GM23248 (cell line): ENCODE data around the gene AFTPH. TPM values are rescaled to one million over a fixed set of nuclear protein-coding genes. Genes with fewer than 3 reads are reported as not detected.
A peak's percentile ranks its signal among the peaks of the same experiment; 100 is the strongest.

Source experiments
- DNase-seq: peaks from one replicate; pipeline ENCODE4 v3.0.0-alpha.2; 2015
- H2AFZ ChIP-seq: fragments of 200-600 bp; sonication (generic); 2 replicates; pipeline ENCODE4 v1.6.1; 2016; ENCODE audit warnings: antibody characterized with exemption
- H3F3A ChIP-seq: fragments of 200-600 bp; sonication (generic); 2 replicates; pipeline ENCODE4 v1.6.1; 2016; ENCODE audit warnings: mild to moderate bottlenecking, antibody characterized with exemption, mixed run types; ENCODE audit not compliant: insufficient read depth
- H3K27ac ChIP-seq: fragments of 200-600 bp; sonication (generic); 2 replicates; pipeline ENCODE4 v1.5.1; 2016; ENCODE audit warnings: mild to moderate bottlenecking
- H3K27me3 ChIP-seq: fragments of 200-600 bp; sonication (generic); replicated peaks from 2 replicates; pipeline ENCODE4 v1.6.1; 2016; ENCODE audit warnings: mild to moderate bottlenecking; ENCODE audit not compliant: insufficient read depth
- H3K36me3 ChIP-seq: fragments of 200-600 bp; sonication (generic); 2 replicates; pipeline ENCODE4 v1.6.1; 2016; ENCODE audit warnings: low read depth, mild to moderate bottlenecking
- H3K4me1 ChIP-seq: fragments of 200-600 bp; sonication (generic); 2 replicates; pipeline ENCODE4 v1.6.1; 2016; ENCODE audit warnings: mild to moderate bottlenecking; ENCODE audit not compliant: insufficient read depth
- H3K4me2 ChIP-seq: fragments of 200-600 bp; sonication (generic); one replicate; pipeline ENCODE4 v1.6.1; 2016; ENCODE audit warnings: mild to moderate bottlenecking; ENCODE audit not compliant: unreplicated experiment
- H3K4me3 ChIP-seq: fragments of 200-600 bp; sonication (generic); 2 replicates; pipeline ENCODE4 v1.5.1; 2016; ENCODE audit warnings: mild to moderate bottlenecking
- H3K79me2 ChIP-seq: fragments of 200-600 bp; sonication (generic); 2 replicates; pipeline ENCODE4 v1.6.1; 2016; ENCODE audit warnings: mild to moderate bottlenecking; ENCODE audit not compliant: insufficient read depth
- H3K9ac ChIP-seq: fragments of 200-600 bp; sonication (generic); 2 replicates; pipeline ENCODE4 v1.6.1; 2016; ENCODE audit warnings: mild to moderate bottlenecking
- H3K9me2 ChIP-seq: fragments of 200-600 bp; sonication (generic); 2 replicates; pipeline ENCODE4 v1.6.1; 2016; ENCODE audit warnings: mixed run types, mild to moderate bottlenecking, moderate library complexity; ENCODE audit not compliant: insufficient read depth
- H3K9me3 ChIP-seq: fragments of 200-600 bp; sonication (generic); one replicate; pipeline ENCODE4 v1.6.1; 2017; ENCODE audit warnings: low read depth
- H4K20me1 ChIP-seq: fragments of 200-600 bp; sonication (generic); 2 replicates; pipeline ENCODE4 v1.6.0; 2016; ENCODE audit not compliant: insufficient read depth
- EZH2 ChIP-seq: fragments of 200-600 bp; sonication (generic); IDR thresholded peaks from 2 replicates; pipeline ENCODE4 v1.6.1; 2018; ENCODE audit warnings: antibody characterized with exemption, mild to moderate bottlenecking; ENCODE audit not compliant: insufficient read depth, poor library complexity, severe bottlenecking
- EZH2phosphoT487 ChIP-seq: fragments of 200-600 bp; sonication (generic); IDR thresholded peaks from 2 replicates; pipeline ENCODE4 v1.6.1; 2018; ENCODE audit warnings: antibody characterized with exemption, moderate library complexity, mild to moderate bottlenecking, low read depth; ENCODE audit not compliant: insufficient read depth
- WGBS, 2 experiments: methylation state at CpG; one replicate each; pipeline ENCODE4 v1.1.6; 2015 to 2017; ENCODE audit warnings: low lambda C conversion rate in 2 of 2, low coverage in 1 of 2; ENCODE audit errors: missing lambda C conversion rate in 2 of 2; 5-methylcytosine and 5-hydroxymethylcytosine counted together
- in situ Hi-C: fragments of 300-500 bp; cut with MboI; formaldehyde crosslinking; loops from 2 replicates; pipeline ENCODE4 v1.15.0; 2020
- polyA plus RNA-seq: library from polyadenylated mRNA; unstranded; fragments of >200 nt; fragmentation: Nextera tagmentation; extraction: Ambion mirVana; gene quantifications from 2 replicates; pipeline ENCODE4 v1.2.1, GENCODE V29; 2016
- total RNA-seq: library from RNA; depleted of rRNA; stranded (reverse); fragments of >200 nt; shearing (Covaris generic); gene quantifications from 2 replicates; pipeline ENCODE4 v1.2.3, GENCODE V29; 2014

AFTPH gene
- total and polyA plus RNA-seq, 2 experiments from 2014 or later: 8.8 to 26.2 TPM

- in situ Hi-C loops: no loop called here
- Histone ChIP-seq H4K20me1 (peaks cover 22% of the 10 kb centered on the region), H2AFZ (no peak overlapping the region), H3K9me2 (no peaks in the 10 kb centered on the region), H3K9ac (no peak overlapping the region), H3K4me3 (no peak overlapping the region), H3F3A (peaks cover 33% of the 10 kb centered on the region), H3K27ac (no peak overlapping the region), H3K4me2 (no peak overlapping the region), H3K36me3 (peaks cover 41% of the 10 kb centered on the region), H3K79me2 (peaks cover 63% of the 10 kb centered on the region), H3K4me1 (peaks cover 17% of the 10 kb centered on the region), H3K27me3 (no peaks in the 10 kb centered on the region), H3K9me3 (no peaks in the 10 kb centered on the region)
- no peak for DNase-seq
- TF ChIP-seq EZH2phosphoT487: no peak
- no peak for TF ChIP-seq EZH2
- 92 to 94% methylated on average over 10 of the region's 10 CpGs for WGBS, 2 experiments
Measured at GRCh38 chr2:64630752-64631151, 106.6 kb downstream of the AFTPH start.

- no peak overlapping the region for H3K4me2 ChIP-seq
- H3K9ac ChIP-seq: no peak overlapping the region
- peaks cover 17% of the 10 kb centered on the region for H3K4me1 ChIP-seq
- H4K20me1 ChIP-seq: peaks cover 22% of the 10 kb centered on the region
- no peak overlapping the region for H2AFZ ChIP-seq
- TF ChIP-seq EZH2 (no peak), EZH2phosphoT487 (no peak)
- H3K27ac ChIP-seq: no peak overlapping the region
- WGBS, 2 experiments: 81 to 90% methylated on average over 3 of the region's 3 CpGs
- H3K9me3 ChIP-seq: no peaks in the 10 kb centered on the region
- H3K4me3 ChIP-seq: no peak overlapping the region
- no peaks in the 10 kb centered on the region for H3K9me2 ChIP-seq
- peaks cover 73% of the 10 kb centered on the region for H3K79me2 ChIP-seq
- H3F3A ChIP-seq: peaks cover 33% of the 10 kb centered on the region
- H3K27me3 ChIP-seq: no peaks in the 10 kb centered on the region
- in situ Hi-C loops: no loop called here
- peaks cover 42% of the 10 kb centered on the region for H3K36me3 ChIP-seq
- no peak for DNase-seq
Measured at GRCh38 chr2:64631771-64632170, 107.6 kb downstream of the AFTPH start.

DNA sequence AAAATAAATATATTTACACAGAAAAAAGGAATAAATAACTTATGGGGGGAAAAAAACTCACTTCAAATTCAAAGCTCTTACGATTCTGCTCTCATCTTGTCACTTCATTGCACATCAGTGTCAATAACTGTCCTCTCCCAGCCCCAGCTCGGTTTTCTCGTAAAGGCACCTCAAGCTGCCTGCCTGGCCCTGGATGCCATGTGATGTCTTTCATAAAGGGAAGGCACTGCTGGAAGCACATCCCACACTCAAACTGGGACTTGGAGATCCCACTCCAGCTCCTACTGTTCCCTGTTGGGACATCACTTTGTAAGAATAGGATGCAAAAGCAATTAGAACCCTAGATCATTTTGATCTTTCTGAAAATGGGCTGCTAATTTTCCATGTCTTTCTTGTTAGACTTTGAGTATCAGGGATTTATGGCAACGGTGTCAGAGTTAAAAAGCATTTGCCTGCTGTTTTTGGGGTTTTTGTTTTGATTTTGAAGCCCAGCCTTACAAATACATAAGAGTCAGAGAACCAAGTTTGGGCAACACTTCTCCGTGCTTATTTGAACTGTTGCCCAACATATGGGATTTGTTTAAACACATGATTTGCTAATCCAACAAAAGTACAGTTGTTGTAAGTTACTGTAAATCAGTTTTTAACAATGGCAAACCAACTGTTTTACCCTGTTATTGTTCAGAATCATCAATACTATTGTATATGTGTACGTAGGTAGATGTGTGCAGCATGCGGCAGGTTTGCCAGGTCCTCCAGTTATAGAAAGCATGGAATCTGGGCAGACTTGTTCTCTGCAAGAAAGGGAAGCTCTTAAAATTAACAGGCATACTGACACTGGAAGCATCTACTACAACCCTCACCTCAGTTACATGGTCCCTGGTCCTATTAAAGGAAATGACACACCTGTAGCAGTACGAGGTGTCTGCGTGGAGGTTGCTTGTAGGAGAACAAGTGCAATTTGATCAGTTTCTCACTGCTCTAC is 109.0 kb downstream of the AFTPH start:
- peak; percentile 77 for DNase-seq
- H2AFZ ChIP-seq: no peak overlapping the region
- no peaks in the 10 kb centered on the region for H3K9me2 ChIP-seq
- H3K36me3 ChIP-seq: peaks cover 42% of the 10 kb centered on the region
- TF ChIP-seq EZH2 (no peak), EZH2phosphoT487 (no peak)
- peak overlapping the region; percentile 42 for H3K27ac ChIP-seq
- peak overlapping the region; percentile 23; the same call in 1 of the 2 replicates for H3K9ac ChIP-seq
- H4K20me1 ChIP-seq: peaks cover 32% of the 10 kb centered on the region
- H3F3A ChIP-seq: peaks cover 33% of the 10 kb centered on the region
- peak overlapping the region; percentile 32 for H3K4me2 ChIP-seq
- H3K4me1 ChIP-seq: peaks cover 25% of the 10 kb centered on the region
- H3K27me3 ChIP-seq: no peaks in the 10 kb centered on the region
- no peak overlapping the region for H3K4me3 ChIP-seq
- no peaks in the 10 kb centered on the region for H3K9me3 ChIP-seq
- WGBS, 2 experiments: 54 to 55% methylated on average over 9 of the region's 9 CpGs
- peaks cover 86% of the 10 kb centered on the region for H3K79me2 ChIP-seq
- in situ Hi-C loops: no loop called here

- Histone ChIP-seq H3K79me2 (peaks cover 100% of the 10 kb centered on the region), H4K20me1 (peaks cover 41% of the 10 kb centered on the region), H2AFZ (no peak overlapping the region), H3K9ac (no peak overlapping the region), H3K9me2 (no peaks in the 10 kb centered on the region), H3K9me3 (no peaks in the 10 kb centered on the region), H3K4me2 (no peak overlapping the region), H3K27me3 (no peaks in the 10 kb centered on the region), H3K36me3 (peaks cover 42% of the 10 kb centered on the region), H3K4me3 (no peak overlapping the region), H3F3A (peaks cover 37% of the 10 kb centered on the region), H3K27ac (no peak overlapping the region), H3K4me1 (peaks cover 40% of the 10 kb centered on the region)
- WGBS, 2 experiments: 63 to 64% methylated on average over 11 of the region's 11 CpGs
- peak; percentile 67 for DNase-seq
- TF ChIP-seq EZH2phosphoT487 (no peak), EZH2 (no peak)
- in situ Hi-C loops: no loop called here
Measured at GRCh38 chr2:64634345-64635267, 110.5 kb downstream of the AFTPH start.
